Measurements from ENCODE around the gene FXYD6. TPM values are rescaled to one million over a fixed set of nuclear protein-coding genes. Genes with fewer than 3 reads are reported as not detected.

FXYD6 gene
- total RNA-seq, 1 donor from 2014 or later: 95.6 TPM

- H3K4me1 Mint-ChIP-seq: peaks cover 4% of the 10 kb centered on the region
Measured at GRCh38 chr11:117901601-117902000, 25.1 kb upstream of the FXYD6 start.

GRCh38 chr11:117900720-117901440, 24.4 kb upstream of the FXYD6 start:
- Histone ChIP-seq H3K4me3 (no peak overlapping the region), H3K4me1 (no peaks in the 10 kb centered on the region), H3K4me2 (no peak overlapping the region), H3K79me2 (ENCODE audit: low read depth) (no peaks in the 10 kb centered on the region), H3K27me3 (no peaks in the 10 kb centered on the region), H2AFZ (replicated peaks) (no peak overlapping the region), H3K9ac (no peak overlapping the region), H4K20me1 (ENCODE audit: low read depth) (no peaks in the 10 kb centered on the region), H3F3A (ENCODE audit: low read depth) (no peaks in the 10 kb centered on the region), H3K36me3 (no peaks in the 10 kb centered on the region), H3K27ac (no peak overlapping the region), H3K9me3 (ENCODE audit: low read depth) (no peaks in the 10 kb centered on the region)
- no peak for TF ChIP-seq EZH2 (IDR thresholded peaks at IDR 0.05)
- TF ChIP-seq CTCF (IDR thresholded peaks at IDR 0.05): no peak
- TF ChIP-seq EZH2phosphoT487 (IDR thresholded peaks at IDR 0.05): no peak
- Mint-ChIP-seq H3K27me3 (ENCODE audit: insufficient read depth, low read depth) (peaks cover 11% of the 10 kb centered on the region), H3K27ac (no peak overlapping the region), H3K4me1 (no peaks in the 10 kb centered on the region), H3K4me3 (no peak overlapping the region), H3K9me3 (no peaks in the 10 kb centered on the region), H3K36me3 (no peaks in the 10 kb centered on the region)
- no peak for DNase-seq (ENCODE audit: low spot score)

More at GRCh38 chr11:117901601-117902000, 25.1 kb upstream of the FXYD6 start:
- peaks cover 8% of the 10 kb centered on the region for H3K27me3 Mint-ChIP-seq (ENCODE audit: insufficient read depth, low read depth)
- no peak overlapping the region for H3K27ac ChIP-seq
- H2AFZ ChIP-seq (replicated peaks): no peak overlapping the region
- no peak overlapping the region for H3K27ac Mint-ChIP-seq
- no peak overlapping the region for H3K4me2 ChIP-seq
- TF ChIP-seq EZH2 (IDR thresholded peaks at IDR 0.05): no peak
- TF ChIP-seq EZH2phosphoT487 (IDR thresholded peaks at IDR 0.05): no peak
- no peak for TF ChIP-seq CTCF (IDR thresholded peaks at IDR 0.05)
- DNase-seq (ENCODE audit: low spot score): no peak
- H3K36me3 ChIP-seq: no peaks in the 10 kb centered on the region
- H3F3A ChIP-seq (ENCODE audit: low read depth): no peaks in the 10 kb centered on the region
- no peaks in the 10 kb centered on the region for H3K27me3 ChIP-seq
- H3K4me3 ChIP-seq: no peak overlapping the region
- H3K9me3 ChIP-seq (ENCODE audit: low read depth): no peaks in the 10 kb centered on the region
- no peaks in the 10 kb centered on the region for H3K4me1 ChIP-seq
- no peaks in the 10 kb centered on the region for H3K79me2 ChIP-seq (ENCODE audit: low read depth)
- H3K4me3 Mint-ChIP-seq: no peak overlapping the region
- H3K36me3 Mint-ChIP-seq: no peaks in the 10 kb centered on the region
- H3K9me3 Mint-ChIP-seq: no peaks in the 10 kb centered on the region
- H3K9ac ChIP-seq: no peak overlapping the region
- no peaks in the 10 kb centered on the region for H4K20me1 ChIP-seq (ENCODE audit: low read depth)

DNA sequence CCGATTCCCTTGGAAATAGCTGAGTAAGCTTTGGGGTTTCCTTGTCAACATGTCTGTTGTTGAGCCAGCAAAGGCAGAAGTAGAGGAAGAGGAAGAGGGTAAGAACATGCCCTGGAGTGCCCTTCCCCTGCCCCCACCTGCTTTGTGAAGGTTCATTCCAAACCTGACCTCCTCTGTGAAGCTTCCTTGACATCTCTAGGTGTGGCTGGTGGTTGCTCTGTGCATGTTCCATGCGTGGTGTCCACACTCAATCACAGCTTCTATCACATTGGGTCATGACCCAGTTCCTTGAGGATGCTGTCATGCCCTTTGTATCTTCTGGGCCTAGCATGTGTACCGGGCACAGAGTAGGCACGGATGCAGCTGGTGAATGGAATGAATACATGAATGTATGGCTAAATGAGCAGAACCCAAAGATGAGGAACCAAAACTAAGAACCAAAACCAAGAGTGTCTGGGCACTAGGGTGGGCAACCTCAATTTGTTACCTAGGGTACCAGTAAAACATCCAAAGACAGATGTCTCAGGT, 23.7 kb upstream of the FXYD6 start:
- Histone ChIP-seq H3K9me3 (ENCODE audit: low read depth) (no peaks in the 10 kb centered on the region), H3K27me3 (peaks cover 6% of the 10 kb centered on the region), H3F3A (ENCODE audit: low read depth) (no peaks in the 10 kb centered on the region), H4K20me1 (ENCODE audit: low read depth) (no peaks in the 10 kb centered on the region), H3K4me1 (no peaks in the 10 kb centered on the region), H3K27ac (no peak overlapping the region), H2AFZ (replicated peaks) (no peak overlapping the region), H3K9ac (no peak overlapping the region), H3K4me3 (no peak overlapping the region), H3K79me2 (ENCODE audit: low read depth) (no peaks in the 10 kb centered on the region), H3K36me3 (no peaks in the 10 kb centered on the region), H3K4me2 (no peak overlapping the region)
- H3K4me1 Mint-ChIP-seq: no peaks in the 10 kb centered on the region
- no peaks in the 10 kb centered on the region for H3K9me3 Mint-ChIP-seq
- H3K27me3 Mint-ChIP-seq (ENCODE audit: insufficient read depth, low read depth): peaks cover 11% of the 10 kb centered on the region
- H3K4me3 Mint-ChIP-seq: no peak overlapping the region
- no peak for DNase-seq (ENCODE audit: low spot score)
- no peak overlapping the region for H3K27ac Mint-ChIP-seq
- TF ChIP-seq EZH2phosphoT487 (IDR thresholded peaks at IDR 0.05) (no peak), EZH2 (IDR thresholded peaks at IDR 0.05) (no peak), CTCF (IDR thresholded peaks at IDR 0.05) (no peak)
- no peaks in the 10 kb centered on the region for H3K36me3 Mint-ChIP-seq

All from neural progenitor cell (in vitro differentiated cells).